ENCODE measurements around the gene SIGLEC15.

DNA sequence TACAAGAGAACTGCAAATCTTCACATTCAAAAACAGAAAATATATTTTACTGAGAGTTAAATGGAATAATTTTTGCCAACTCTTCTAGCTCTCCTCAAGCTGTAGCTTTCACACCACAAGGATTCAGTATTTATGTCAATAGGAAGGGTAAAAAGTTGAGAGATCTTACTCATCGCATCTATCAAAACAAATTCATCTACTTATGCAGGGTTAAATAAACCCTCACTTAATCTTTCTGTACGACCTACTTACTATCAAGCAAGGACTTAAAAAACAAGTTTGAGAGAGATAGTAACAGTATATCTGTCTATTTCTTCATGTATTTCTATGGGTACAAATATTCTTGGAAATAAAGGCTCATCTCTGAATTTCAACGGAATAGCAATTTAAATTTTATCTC, 35.5 kb downstream of the SIGLEC15 start:
- TF ChIP-seq, protein P1, sequence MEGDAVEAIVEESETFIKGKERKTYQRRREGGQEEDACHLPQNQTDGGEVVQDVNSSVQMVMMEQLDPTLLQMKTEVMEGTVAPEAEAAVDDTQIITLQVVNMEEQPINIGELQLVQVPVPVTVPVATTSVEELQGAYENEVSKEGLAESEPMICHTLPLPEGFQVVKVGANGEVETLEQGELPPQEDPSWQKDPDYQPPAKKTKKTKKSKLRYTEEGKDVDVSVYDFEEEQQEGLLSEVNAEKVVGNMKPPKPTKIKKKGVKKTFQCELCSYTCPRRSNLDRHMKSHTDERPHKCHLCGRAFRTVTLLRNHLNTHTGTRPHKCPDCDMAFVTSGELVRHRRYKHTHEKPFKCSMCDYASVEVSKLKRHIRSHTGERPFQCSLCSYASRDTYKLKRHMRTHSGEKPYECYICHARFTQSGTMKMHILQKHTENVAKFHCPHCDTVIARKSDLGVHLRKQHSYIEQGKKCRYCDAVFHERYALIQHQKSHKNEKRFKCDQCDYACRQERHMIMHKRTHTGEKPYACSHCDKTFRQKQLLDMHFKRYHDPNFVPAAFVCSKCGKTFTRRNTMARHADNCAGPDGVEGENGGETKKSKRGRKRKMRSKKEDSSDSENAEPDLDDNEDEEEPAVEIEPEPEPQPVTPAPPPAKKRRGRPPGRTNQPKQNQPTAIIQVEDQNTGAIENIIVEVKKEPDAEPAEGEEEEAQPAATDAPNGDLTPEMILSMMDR (conservative IDR thresholded peaks at IDR 0.05; ENCODE audit: low read length) = no peak
- TF ChIP-seq EZH2phosphoT487 (IDR thresholded peaks at IDR 0.05; ENCODE audit: borderline replicate concordance, low read depth, low read length) = no peak
